Cardiac fibroblast (primary cell): ENCODE data around the gene SURF6.
"Not testable (repeated sequence)": the region's sequence is repeated elsewhere in the genome, so short reads cannot be mapped to it uniquely, and the experiment has no call there.

ENCODE experiments used
- DNase-seq, 2 donors: peaks; one replicate each; pipeline versions ENCODE4 v3.0.0 to v3.0.0-alpha.2; 2010; ENCODE audit warnings: low read depth in 2 of 2
- H3K4me3 ChIP-seq, 2 donors: replicated peaks in 1 of 2; 1 replicate in 1 of 2; 2 replicates in 1 of 2; pipeline ENCODE4 v1.5.1; 2011; ENCODE audit warnings: low read depth in 2 of 2, low read length in 2 of 2, mild to moderate bottlenecking in 2 of 2, moderate library complexity in 1 of 2
- CTCF ChIP-seq: IDR thresholded peaks from one replicate; pipeline ENCODE4 v1.5.1; 2011; ENCODE audit warnings: low read depth, mild to moderate bottlenecking, low read length, inconsistent platforms

The SURF6 gene

DNA sequence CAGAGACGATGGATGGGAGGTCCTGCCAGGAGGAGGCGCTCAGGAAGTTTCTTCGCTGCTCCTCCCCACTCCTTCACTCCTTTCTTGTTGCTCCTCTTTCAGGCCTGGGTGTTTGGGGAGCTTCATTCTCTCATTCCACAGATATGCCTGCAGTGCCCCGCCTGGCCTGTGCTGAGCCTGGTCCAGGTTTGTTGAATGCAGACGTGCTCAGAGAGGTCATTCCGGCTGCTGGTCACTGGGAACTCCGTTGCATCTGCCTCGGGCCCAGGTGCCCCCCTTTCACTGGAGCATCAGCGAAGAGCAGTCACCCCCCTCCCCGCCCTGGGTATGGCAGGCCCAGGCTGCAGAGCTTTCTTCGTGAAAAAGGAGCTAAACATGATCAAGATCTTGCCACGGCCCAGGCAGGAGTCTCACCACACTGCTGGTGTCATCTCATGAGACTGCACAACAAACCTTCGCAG lies 15.5 kb downstream of the SURF6 start:
- no peak for TF ChIP-seq CTCF
- H3K4me3 ChIP-seq = no peak overlapping the region
- no peak for DNase-seq

DNA sequence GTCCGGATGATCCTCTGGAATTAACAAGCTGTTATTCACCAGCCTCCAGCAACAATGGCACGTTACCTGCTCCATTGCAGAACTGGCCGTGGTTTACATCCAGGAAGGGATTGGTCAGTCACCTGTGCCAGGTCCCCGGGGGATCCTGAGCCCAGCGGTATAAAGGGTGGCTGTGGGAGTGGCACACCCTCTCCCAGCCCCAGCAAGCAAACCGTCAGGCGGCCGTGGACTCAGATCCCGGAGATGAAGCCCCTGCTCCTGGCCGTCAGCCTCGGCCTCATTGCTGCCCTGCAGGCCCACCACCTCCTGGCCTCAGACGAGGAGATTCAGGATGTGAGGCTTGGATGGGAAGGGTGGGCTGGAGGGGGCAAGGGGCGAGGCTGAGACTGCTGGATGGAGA lies 18.4 kb downstream of the SURF6 start:
- H3K4me3 ChIP-seq = not testable (repeated sequence)

GRCh38 chr9:133315997-133316396 lies 20.0 kb downstream of the SURF6 start:
- TF ChIP-seq CTCF = no peak
- H3K4me3 ChIP-seq = no peak overlapping the region
- no peak for DNase-seq

More for the DNA sequence above, 18.4 kb downstream of the SURF6 start:
- DNase-seq = not testable (repeated sequence)

GRCh38 chr9:133309608-133310007 lies 26.4 kb downstream of the SURF6 start:
- no peak overlapping the region for H3K4me3 ChIP-seq
- TF ChIP-seq CTCF = no peak
- no peak for DNase-seq

DNA sequence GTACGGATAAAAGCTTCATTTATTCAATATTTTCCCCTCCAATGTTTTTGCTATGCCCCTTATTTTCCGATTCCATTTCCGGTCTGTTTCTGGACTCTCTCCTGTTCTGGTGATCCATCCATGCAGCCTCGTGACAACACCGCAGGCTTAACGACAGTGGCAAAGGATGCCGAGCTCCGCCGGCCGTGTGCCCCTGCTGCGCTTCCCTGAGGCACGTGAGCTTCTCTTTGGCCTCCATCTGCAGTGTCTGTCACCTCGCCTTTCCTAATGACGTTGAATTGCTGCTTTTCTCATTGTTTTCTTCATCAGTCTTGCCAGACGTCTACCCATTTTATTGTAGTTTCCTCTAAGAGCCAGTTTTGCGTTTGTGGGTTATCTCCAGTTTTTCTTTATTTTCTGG lies 28.7 kb downstream of the SURF6 start:
- no peak for DNase-seq
- no peak overlapping the region for H3K4me3 ChIP-seq
- TF ChIP-seq CTCF = no peak

GRCh38 chr9:133306242-133307204 lies 29.5 kb downstream of the SURF6 start:
- H3K4me3 ChIP-seq = no peak overlapping the region
- TF ChIP-seq CTCF = no peak
- DNase-seq = no peak

GRCh38 chr9:133305731-133306130 lies 30.3 kb downstream of the SURF6 start:
- TF ChIP-seq CTCF = no peak
- no peak overlapping the region for H3K4me3 ChIP-seq
- DNase-seq = no peak
